Measurements from ENCODE around the gene EPB41L4A.

EPB41L4A gene

DNA sequence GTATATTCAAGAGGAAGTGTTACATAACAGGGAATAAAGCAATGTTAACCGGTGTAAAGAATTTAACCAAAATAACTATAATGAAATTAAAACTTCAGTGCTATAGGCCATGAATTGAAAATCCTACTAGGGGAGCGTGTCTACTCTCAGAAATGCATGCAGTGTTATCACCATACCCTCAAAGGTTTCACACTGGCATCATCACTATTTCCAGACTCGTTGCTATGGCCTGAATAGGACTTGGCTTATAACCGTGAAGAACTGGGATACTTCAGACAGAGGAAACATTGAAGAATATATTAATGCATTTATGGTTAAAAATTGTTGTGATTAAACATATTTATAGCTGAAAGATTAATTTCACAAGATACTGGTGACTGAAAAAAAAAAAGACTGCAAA lies 154.9 kb downstream of the EPB41L4A start:
- no peak overlapping the region for H3K27ac ChIP-seq (ENCODE audit: low read depth, low read length)
- H3K4me3 ChIP-seq (ENCODE audit: low read length) = no peak overlapping the region
- no peaks in the 10 kb centered on the region for H3K9me3 ChIP-seq (ENCODE audit: control insufficient read depth, insufficient read depth, low read length)
- H3K9me2 ChIP-seq (replicated peaks; ENCODE audit: control insufficient read depth, low read length) = no peaks in the 10 kb centered on the region
- no peaks in the 10 kb centered on the region for H3K4me1 ChIP-seq (ENCODE audit: control insufficient read depth, low read length)
- H3F3A ChIP-seq (ENCODE audit: control insufficient read depth, insufficient read depth) = no peaks in the 10 kb centered on the region
- H3K27me3 ChIP-seq (ENCODE audit: control insufficient read depth, low read length) = no peaks in the 10 kb centered on the region
- TF ChIP-seq CTCF (IDR thresholded peaks at IDR 0.05; ENCODE audit: low read depth, low read length, poor library complexity, severe bottlenecking) (no peak), EZH2phosphoT487 (IDR thresholded peaks at IDR 0.05; ENCODE audit: borderline replicate concordance, low read length) (no peak)
- H3K79me2 ChIP-seq (ENCODE audit: control insufficient read depth, low read length) = no peaks in the 10 kb centered on the region
- H3K4me2 ChIP-seq (ENCODE audit: low read length) = no peak overlapping the region
- H3K36me3 ChIP-seq (ENCODE audit: control insufficient read depth, low read length) = no peaks in the 10 kb centered on the region
- H4K20me1 ChIP-seq (ENCODE audit: control insufficient read depth, insufficient read depth, low read depth, low read length) = no peaks in the 10 kb centered on the region

- no peak for TF ChIP-seq EZH2phosphoT487 (IDR thresholded peaks at IDR 0.05; ENCODE audit: borderline replicate concordance, low read length)
- TF ChIP-seq CTCF (IDR thresholded peaks at IDR 0.05; ENCODE audit: low read depth, low read length, poor library complexity, severe bottlenecking) = no peak
- H3K4me3 ChIP-seq (ENCODE audit: low read length) = no peak overlapping the region
- H3K36me3 ChIP-seq (ENCODE audit: control insufficient read depth, low read length) = no peaks in the 10 kb centered on the region
- H3K79me2 ChIP-seq (ENCODE audit: control insufficient read depth, low read length) = no peaks in the 10 kb centered on the region
- H3K4me1 ChIP-seq (ENCODE audit: control insufficient read depth, low read length) = no peaks in the 10 kb centered on the region
- no peaks in the 10 kb centered on the region for H4K20me1 ChIP-seq (ENCODE audit: control insufficient read depth, insufficient read depth, low read depth, low read length)
- no peak overlapping the region for H3K4me2 ChIP-seq (ENCODE audit: low read length)
- H3F3A ChIP-seq (ENCODE audit: control insufficient read depth, insufficient read depth) = no peaks in the 10 kb centered on the region
- no peaks in the 10 kb centered on the region for H3K9me2 ChIP-seq (replicated peaks; ENCODE audit: control insufficient read depth, low read length)
- H3K9me3 ChIP-seq (ENCODE audit: control insufficient read depth, insufficient read depth, low read length) = no peaks in the 10 kb centered on the region
- H3K27me3 ChIP-seq (ENCODE audit: control insufficient read depth, low read length) = no peaks in the 10 kb centered on the region
- H3K27ac ChIP-seq (ENCODE audit: low read depth, low read length) = no peak overlapping the region
These were observed 155.6 kb downstream of the EPB41L4A start for GRCh38 chr5:112263469-112263868.

GRCh38 chr5:112258571-112258970 lies 160.5 kb downstream of the EPB41L4A start:
- Histone ChIP-seq H4K20me1 (ENCODE audit: control insufficient read depth, insufficient read depth, low read depth, low read length) (no peaks in the 10 kb centered on the region), H3K27ac (ENCODE audit: low read depth, low read length) (no peak overlapping the region), H3F3A (ENCODE audit: control insufficient read depth, insufficient read depth) (no peaks in the 10 kb centered on the region), H3K4me2 (ENCODE audit: low read length) (no peak overlapping the region), H3K4me3 (ENCODE audit: low read length) (no peak overlapping the region), H3K79me2 (ENCODE audit: control insufficient read depth, low read length) (no peaks in the 10 kb centered on the region), H3K36me3 (ENCODE audit: control insufficient read depth, low read length) (no peaks in the 10 kb centered on the region), H3K27me3 (ENCODE audit: control insufficient read depth, low read length) (peaks cover 4% of the 10 kb centered on the region; the same call in 1 of the 2 replicates), H3K9me2 (replicated peaks; ENCODE audit: control insufficient read depth, low read length) (no peaks in the 10 kb centered on the region), H3K4me1 (ENCODE audit: control insufficient read depth, low read length) (no peaks in the 10 kb centered on the region), H3K9me3 (ENCODE audit: control insufficient read depth, insufficient read depth, low read length) (no peaks in the 10 kb centered on the region)
- TF ChIP-seq CTCF (IDR thresholded peaks at IDR 0.05; ENCODE audit: low read depth, low read length, poor library complexity, severe bottlenecking) = no peak
- TF ChIP-seq EZH2phosphoT487 (IDR thresholded peaks at IDR 0.05; ENCODE audit: borderline replicate concordance, low read length) = no peak

DNA sequence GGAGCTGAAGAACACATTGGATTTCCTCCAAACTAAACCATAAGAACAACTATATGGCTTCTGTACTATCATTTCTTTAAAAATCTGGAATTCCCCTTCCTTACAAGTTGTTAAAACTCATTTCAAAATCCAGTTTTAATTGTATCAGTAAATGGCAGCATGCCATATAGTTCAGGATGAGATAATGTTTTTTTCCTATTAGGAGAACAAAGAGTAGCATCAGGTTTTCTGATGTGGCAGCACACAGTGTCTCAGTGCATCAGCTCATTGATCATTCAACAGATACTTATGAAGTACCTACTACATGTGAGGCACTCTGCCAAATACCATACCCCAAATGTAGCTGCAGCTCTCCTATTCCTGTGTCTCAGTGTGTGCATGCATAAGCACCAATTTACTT lies 161.1 kb downstream of the EPB41L4A start:
- TF ChIP-seq EZH2phosphoT487 (IDR thresholded peaks at IDR 0.05; ENCODE audit: borderline replicate concordance, low read length) (no peak), CTCF (IDR thresholded peaks at IDR 0.05; ENCODE audit: low read depth, low read length, poor library complexity, severe bottlenecking) (no peak)
- Histone ChIP-seq H3K4me3 (ENCODE audit: low read length) (no peak overlapping the region), H3K27me3 (ENCODE audit: control insufficient read depth, low read length) (peaks cover 4% of the 10 kb centered on the region; the same call in 1 of the 2 replicates), H3K9me3 (ENCODE audit: control insufficient read depth, insufficient read depth, low read length) (no peaks in the 10 kb centered on the region), H3K4me2 (ENCODE audit: low read length) (no peak overlapping the region), H3K79me2 (ENCODE audit: control insufficient read depth, low read length) (no peaks in the 10 kb centered on the region), H3K27ac (ENCODE audit: low read depth, low read length) (no peak overlapping the region), H3F3A (ENCODE audit: control insufficient read depth, insufficient read depth) (no peaks in the 10 kb centered on the region), H3K36me3 (ENCODE audit: control insufficient read depth, low read length) (no peaks in the 10 kb centered on the region), H4K20me1 (ENCODE audit: control insufficient read depth, insufficient read depth, low read depth, low read length) (no peaks in the 10 kb centered on the region), H3K4me1 (ENCODE audit: control insufficient read depth, low read length) (no peaks in the 10 kb centered on the region), H3K9me2 (replicated peaks; ENCODE audit: control insufficient read depth, low read length) (no peaks in the 10 kb centered on the region)

Data from DOHH2 (cell line).